SKM-1 (cell line): ENCODE measurements around the gene GORAB.

Source experiments
- DNase-seq: peaks from one replicate; lab custom pipeline; 2025; ENCODE audit not compliant: unreplicated experiment; lab: John Stamatoyannopoulos, UW

GORAB gene

GRCh38 chr1:170537798-170538503, 6.0 kb downstream of the GORAB start:
- no peak for DNase-seq

GRCh38 chr1:170538687-170539086, 6.7 kb downstream of the GORAB start:
- DNase-seq: no peak

- DNase-seq: no peak
These were observed 7.2 kb downstream of the GORAB start for GRCh38 chr1:170539154-170539553.

- no peak for DNase-seq
These were observed 12.7 kb downstream of the GORAB start for GRCh38 chr1:170544624-170545023.

GRCh38 chr1:170545476-170545875, 13.5 kb downstream of the GORAB start:
- DNase-seq: no peak

GRCh38 chr1:170547255-170547654, 15.3 kb downstream of the GORAB start:
- DNase-seq: no peak

- no peak for DNase-seq
These were observed 16.5 kb downstream of the GORAB start for GRCh38 chr1:170548497-170548896.

- DNase-seq: no peak
These were observed 23.4 kb downstream of the GORAB start for GRCh38 chr1:170555370-170555769.

GRCh38 chr1:170556917-170557316, 25.0 kb downstream of the GORAB start:
- no peak for DNase-seq

GRCh38 chr1:170558731-170559130, 26.8 kb downstream of the GORAB start:
- DNase-seq: no peak

GRCh38 chr1:170559166-170559565, 27.2 kb downstream of the GORAB start:
- DNase-seq: no peak

GRCh38 chr1:170560681-170561285, 28.8 kb downstream of the GORAB start:
- DNase-seq: no peak

GRCh38 chr1:170562646-170563338, 30.8 kb downstream of the GORAB start:
- no peak for DNase-seq

- DNase-seq: no peak
These were observed 35.2 kb downstream of the GORAB start for GRCh38 chr1:170567214-170567613.

- no peak for DNase-seq
These were observed 36.2 kb downstream of the GORAB start for GRCh38 chr1:170568197-170568596.

GRCh38 chr1:170576980-170577379, 45.0 kb downstream of the GORAB start:
- no peak for DNase-seq

GRCh38 chr1:170578359-170578758, 46.4 kb downstream of the GORAB start:
- no peak for DNase-seq

GRCh38 chr1:170580636-170581440, 48.9 kb downstream of the GORAB start:
- peak; percentile 24 for DNase-seq

- no peak for DNase-seq
These were observed 51.2 kb downstream of the GORAB start for GRCh38 chr1:170583186-170583585.

GRCh38 chr1:170586321-170587252, 54.6 kb downstream of the GORAB start:
- no peak for DNase-seq
